NCI-H748 (cell line): Measurements from ENCODE around the gene SSBP2.
"Not testable (repeated sequence)": the region's sequence is repeated elsewhere in the genome, so short reads cannot be mapped to it uniquely, and the experiment has no call there.

Experiments used
- DNase-seq: peaks from one replicate; lab custom pipeline; 2025; ENCODE audit not compliant: unreplicated experiment; lab: John Stamatoyannopoulos, UW

Gene SSBP2

DNA sequence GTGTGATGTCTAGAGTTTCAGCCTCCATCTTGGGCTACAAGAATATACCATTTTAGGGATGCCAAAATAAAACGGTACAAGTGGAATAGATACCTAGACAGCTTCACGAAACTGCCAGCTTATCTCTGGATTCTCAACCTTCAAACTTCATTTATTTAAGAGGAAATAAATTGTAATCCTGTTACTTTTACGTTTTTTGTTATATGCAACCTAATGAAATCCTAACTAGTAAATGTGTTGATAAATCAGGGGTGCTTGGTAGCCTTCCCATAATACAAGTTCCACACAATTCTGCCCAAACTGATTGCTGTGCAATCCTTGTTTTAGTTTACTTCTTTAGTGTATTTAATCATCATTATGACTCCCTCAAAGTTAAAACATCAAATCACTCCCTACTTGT is 75.5 kb downstream of the SSBP2 start:
- no peak for DNase-seq

DNA sequence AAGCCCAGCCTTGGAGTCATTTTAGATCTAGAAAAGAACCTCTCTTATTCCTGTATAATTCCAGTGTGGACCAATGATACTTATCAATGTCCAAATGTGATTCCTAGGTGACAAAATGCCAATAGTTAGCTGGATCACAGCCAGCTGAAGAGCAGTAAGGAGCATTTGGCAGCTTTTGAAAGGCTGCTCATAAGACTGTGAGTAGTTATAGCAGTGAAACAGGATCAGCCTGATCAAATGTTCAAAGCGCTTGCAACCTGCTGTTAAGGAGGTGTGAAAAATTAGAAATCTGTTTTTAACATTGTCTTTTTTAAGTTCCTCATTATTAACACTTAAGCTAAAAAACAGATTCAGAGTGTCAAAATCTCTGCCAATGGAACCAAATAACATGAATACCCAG is 85.1 kb downstream of the SSBP2 start:
- DNase-seq, result no peak

DNA sequence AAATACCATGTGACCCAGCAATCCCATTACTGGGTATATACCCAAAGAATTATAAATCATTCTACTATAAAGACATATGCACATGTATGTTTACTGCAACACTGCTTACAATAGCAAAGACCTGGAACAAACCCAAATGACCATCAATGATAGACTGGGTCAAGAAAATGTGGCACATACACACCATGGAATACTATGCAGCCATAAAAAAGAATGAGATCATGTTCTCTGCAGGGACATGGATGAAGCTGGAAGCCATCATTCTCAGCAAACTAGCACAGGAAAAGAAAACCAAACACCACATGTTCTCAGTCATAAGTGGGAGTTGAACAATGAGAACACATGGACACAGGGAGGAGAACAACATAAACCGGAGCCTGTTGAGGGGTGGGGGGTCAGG is 90.3 kb downstream of the SSBP2 start:
- DNase-seq, result not testable (repeated sequence)

DNA sequence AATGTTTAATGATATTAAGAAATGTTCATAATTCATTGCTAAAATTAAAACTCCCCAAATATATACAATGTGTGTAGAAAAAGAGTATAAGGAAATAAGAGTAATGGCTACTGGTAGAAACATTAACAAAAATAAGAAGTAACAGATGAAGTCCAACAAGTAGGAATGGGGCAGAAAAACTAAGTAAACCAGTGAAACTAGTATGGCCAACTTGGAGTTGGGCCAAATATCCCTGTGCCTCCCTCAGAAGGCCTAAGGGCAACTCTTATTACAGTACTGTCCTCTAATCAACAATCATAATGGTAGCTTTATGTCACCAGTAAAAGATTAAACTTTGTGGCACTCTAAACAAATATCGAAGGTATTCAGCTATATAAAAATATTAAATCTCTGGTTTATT is 93.5 kb downstream of the SSBP2 start:
- DNase-seq, result peak; percentile 11

DNA sequence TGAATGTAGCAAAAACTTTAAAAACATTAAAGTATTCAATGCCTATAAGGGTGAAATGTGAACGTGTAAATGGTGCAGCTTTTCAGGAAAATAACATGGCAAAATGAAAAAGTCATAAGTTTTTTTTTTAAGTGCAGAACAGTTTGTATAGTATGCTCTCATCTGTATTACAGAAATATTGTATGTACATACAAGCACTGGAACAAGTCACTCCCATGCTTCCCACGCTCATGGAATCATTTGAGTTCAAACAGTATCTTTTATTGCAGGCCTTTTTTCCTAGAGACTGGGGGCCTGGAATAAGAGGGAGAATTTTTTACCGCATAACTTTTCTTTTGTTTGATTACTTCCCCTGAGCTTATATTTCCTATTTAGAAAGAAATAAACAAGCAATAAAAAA is 94.1 kb downstream of the SSBP2 start:
- DNase-seq, result no peak

DNA sequence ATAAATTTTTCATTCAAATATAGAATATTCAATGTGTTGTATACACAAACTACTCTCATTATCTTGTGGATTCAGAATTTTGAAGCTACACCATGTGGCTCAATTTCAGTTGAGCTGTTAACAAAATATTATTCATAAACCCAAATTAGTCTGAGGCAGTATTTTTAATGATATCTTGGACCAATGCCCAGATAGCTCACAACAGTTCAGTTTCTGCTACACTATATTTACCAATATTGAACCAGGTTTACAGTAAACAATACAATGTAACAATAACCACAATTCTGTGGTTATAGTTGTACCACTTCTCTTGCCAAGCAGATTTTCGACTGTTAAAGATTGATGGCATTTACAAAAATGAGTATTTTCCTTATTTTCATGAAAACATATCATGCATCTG is 99.9 kb downstream of the SSBP2 start:
- no peak for DNase-seq

DNA sequence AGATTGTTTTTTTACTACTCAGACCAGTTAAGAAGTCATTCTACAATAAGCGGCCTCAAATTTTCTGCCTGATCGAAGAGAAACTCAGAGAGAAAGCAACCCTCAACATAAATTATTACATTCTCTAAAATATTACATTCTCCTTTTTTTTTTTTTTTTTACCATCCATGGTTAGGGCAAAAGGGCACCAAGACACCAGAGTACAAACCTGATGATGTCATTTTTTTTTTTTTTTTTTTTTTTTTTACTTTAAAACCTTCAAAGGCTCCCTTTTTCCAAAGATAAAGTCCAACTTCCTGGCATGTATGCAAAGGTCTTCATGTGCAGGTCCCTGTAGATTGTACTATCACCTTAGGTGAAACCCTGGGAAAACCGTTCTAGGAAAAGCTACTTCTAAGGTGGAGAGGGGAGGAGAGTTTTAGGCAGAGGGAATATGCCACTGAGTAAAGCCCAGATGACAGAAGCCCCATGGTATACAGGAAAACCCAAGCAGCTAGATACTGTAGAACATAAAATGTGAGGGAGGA is 104.4 kb downstream of the SSBP2 start:
- no peak for DNase-seq

DNA sequence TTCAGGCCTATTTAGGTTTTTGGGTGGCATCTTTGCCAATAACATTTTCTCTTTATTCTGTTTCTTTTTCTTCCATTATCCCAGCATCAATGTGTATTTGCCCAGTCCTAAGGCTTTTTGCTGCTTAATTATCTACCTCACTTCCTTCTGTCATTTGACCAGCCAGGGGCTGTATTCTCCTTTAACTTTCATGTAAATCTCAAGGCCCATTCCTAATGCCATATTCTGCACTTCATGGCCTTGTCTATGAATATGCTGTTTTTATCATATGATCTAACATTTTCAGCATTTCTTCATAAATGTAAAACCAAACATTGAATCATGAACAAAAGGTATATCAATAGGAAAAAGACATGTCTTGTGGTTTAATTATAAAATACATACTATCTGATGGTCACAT is 108.7 kb downstream of the SSBP2 start:
- DNase-seq, result no peak

DNA sequence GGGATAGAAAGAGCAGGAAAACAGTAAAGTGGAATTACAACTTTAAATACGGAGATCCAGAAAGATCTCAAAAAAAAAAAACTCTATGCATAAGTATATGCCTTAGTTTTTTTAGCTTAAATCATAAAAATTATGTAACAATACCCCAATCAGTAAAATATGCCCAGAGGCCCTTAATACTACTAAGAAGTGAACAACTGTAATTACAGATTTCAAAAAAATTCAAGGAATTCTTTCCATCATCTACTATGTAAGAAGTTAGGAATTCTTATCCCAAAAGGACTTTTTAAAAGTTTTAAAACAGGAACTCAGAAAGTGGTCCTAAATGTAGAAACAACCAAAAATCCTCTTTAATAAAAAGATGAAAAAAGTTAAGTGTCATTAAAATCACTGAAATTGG is 111.3 kb downstream of the SSBP2 start:
- DNase-seq, result no peak

DNA sequence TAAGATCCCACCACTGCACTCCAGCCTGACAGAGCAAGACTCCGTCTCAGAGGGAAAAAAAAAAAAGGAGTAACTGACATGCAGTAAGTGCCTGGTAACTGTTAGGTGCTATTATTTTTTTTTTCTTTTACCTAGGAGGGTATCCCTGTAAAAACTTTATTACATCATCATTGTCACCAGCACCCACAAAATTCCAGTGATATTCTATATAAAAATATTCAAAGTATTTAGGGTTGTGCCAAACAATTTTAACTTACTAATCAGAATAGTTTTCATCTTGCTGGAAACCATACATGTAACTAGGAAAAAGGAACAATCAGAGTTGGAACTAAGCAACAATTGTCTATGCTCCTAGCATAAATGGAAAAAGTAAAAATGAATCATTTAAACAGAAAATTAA is 112.4 kb downstream of the SSBP2 start:
- no peak for DNase-seq

DNA sequence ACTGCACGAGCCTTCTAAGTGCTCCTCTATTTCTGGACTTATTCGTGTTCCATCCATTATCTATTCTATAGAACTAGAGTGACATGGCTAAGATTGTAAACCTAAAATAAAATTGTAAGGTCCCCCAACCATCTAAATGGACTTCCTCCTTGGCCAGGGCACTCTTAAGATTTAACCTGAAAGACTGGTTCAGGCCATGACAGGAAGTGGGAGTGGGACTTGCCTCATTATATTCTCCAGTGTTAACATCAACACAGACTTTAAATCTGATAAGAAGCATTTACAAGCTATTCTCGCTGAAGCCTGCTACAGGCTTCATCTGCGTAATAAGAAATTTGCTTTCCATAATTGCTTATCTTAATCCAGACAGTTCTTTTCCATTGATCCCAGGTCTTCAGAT is 117.0 kb downstream of the SSBP2 start:
- DNase-seq, result no peak

DNA sequence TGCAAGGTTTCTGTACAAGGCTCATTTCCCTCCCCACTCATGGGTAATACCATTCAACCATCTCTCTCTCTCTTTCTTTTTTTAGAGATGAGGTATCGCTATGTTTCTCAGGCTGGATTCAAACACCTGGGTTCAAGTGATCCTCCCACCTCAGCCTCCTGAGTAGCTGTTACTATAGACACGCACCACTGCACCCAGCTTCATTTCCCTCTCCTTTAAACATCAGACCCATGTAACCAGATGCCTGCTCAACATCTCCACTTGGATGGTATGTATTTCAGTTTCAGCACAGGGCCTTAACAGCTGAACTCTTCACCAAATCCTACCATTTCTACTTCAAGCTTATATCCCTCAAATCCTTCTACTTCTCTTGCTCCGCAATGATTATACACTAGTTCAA is 117.4 kb downstream of the SSBP2 start:
- DNase-seq, result no peak

DNA sequence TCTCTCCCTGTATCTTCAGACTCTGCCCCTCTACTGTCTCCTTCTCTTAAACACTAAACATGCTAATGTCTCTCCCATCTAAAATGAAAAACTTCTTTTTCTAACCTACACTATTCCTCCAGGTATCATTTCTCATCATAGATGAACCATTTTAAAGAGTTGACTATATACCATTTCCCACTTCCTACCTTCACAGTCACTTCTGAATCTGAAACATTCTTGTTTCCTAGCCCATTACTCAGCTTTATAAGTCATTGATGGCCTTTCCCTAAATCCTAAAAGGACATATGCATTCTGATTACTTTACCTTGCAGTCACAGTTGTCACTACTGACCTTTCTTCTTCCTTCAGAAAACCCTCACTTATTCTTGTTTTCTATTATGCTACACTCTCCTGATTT is 118.2 kb downstream of the SSBP2 start:
- no peak for DNase-seq

DNA sequence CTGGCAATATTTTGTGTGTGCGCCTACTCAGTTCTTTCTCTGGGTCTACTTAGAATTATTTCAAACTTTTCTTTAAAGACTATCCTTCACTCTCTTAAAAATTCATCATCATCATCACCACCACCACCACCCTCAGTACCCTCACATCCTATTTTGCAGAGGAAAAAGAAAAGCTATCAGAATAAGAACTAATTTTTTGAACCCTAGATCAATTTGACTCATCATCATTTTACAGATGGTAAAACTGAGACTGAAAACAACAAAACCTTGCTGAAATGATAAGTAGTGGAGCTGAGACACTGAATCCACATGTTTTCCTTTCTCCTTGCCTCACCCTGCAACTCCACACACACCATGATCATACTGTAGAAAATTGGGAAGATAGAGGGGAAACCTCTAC is 119.3 kb downstream of the SSBP2 start:
- DNase-seq, result no peak

DNA sequence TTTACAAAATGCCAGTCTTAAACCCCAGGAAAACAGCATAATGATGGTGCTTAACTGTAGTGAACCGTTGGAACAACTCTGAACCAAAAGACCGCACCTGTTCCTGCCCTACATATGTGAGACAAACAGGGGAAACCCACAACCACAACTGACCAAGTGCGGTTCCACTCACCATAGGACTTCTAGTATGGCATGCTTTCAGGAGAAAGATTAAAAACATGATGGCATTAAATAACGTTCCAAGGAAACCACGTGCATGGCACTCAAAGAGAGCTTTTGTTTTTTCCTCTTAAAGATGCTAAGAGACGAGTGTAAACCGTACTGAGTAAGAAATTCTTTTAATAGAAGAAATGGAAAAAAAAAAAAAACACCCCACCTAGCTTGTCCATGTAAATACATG is 119.8 kb downstream of the SSBP2 start:
- DNase-seq, result no peak

DNA sequence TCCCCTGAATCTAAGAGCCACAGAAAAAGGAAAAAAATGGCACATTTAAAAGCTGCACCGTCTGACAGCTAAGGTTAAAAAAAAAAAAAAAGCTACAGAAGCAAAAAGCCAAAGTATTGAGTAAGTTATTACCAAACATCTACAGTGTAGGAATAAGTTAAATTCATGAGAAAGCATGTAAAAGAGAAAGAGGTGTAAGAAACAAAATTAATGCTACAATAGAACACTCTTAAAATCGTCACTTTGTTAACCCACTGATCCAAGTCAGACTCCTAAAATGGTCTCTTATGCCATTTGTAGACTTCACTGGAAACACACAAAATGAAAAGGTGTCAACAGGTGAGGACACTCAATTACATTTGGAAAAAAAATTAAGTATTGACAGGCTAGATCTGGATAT is 120.2 kb downstream of the SSBP2 start:
- DNase-seq, result no peak

DNA sequence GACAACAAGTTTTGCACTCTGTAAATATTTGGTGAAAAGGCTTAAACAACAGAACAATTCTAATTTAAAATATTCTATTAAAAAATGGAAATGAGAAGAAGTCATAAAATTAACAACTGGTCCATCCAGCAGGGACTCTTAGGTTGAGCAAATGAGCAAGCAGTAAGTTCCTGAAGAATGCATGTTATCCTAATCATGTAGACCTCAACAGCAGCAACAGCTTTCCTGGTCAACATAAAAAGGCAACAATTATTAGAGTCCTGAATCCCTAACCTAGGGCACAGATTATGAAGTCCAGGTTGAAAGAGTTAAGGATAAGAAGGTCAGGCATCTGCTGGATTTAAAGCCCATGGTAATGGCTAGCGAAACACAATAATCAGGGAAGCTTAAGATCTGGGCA is 120.9 kb downstream of the SSBP2 start:
- DNase-seq, result no peak

DNA sequence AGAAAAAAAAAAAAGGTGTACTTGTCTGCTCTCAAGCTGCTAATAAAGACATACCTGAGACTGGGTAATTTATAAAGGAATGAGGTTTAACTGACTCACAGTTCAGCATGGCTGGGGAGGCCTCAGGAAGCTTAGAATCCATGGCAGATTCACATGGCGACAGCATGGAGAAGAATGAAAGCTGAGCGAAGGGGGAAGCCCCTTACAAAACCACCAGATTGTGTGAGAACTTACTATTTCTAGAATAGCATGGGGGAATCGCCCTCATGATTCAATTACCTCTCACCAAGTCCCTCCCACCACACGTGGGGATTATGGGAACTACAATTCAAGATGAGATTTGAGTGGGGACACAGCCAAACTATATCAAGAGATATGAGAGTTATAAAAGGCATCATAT is 122.8 kb downstream of the SSBP2 start:
- DNase-seq, result not testable (repeated sequence)

DNA sequence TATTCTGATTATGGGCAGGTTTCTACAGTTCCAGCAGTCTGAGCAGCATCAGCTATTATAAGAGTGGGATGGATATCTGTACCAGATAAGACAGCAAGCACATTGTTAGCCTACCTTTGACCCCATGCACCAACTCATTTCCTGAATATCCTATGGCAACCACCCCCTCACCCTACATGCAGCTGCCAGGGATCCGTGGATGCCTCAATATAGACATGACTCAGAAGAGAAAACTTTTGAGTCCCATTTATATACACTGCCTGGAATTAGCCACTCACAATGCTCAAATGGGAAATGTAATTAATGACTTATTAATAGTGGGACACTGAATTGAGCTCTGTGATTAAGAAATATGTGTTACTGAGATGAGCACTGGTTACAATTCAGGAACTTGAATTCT is 124.4 kb downstream of the SSBP2 start:
- no peak for DNase-seq

DNA sequence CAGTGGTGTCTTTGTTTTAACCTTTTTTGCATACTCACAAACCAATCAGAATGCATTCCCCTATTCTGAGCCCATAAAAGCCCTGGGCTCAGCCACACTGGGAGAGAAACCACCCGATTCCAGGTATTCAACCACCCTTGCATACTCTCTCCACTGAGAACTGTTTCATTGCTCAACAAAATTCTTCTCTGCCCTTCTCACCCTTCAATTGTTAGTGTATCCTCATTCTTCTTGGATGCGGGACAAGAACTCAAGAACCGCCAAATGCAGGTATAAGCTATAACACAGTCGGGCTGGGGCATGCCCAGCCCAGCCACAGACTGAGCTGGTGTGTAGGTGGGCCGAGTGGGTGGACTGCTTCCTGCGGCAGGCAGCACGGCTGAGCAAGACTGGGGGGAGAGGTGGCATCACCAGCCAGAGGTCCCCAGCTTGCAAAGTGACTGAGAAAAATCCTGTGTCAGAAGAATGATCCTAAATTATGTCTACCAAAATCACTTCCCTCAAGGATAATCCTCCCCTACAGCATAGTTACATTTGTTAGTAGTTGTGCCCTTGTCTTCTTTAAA is 141.0 kb downstream of the SSBP2 start:
- no peak for DNase-seq

DNA sequence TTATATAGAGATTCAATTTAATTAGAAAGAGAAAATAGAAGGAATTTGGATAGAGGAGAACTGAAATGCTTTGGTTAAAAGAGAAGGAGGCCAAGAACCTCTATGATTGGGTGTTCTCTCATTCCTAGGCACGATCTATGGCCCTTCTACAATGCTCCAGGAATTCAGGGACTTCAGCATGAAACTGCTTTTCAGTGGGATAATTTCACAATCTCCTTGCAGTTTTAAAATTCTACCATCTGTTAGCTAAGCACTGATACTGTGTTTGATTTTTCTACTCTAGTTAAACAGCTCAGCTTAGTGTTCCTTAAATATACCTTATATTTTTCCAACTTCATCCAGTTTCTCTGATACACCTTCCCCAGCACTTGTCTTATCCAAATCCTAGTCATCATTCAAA is 141.9 kb downstream of the SSBP2 start:
- no peak for DNase-seq

DNA sequence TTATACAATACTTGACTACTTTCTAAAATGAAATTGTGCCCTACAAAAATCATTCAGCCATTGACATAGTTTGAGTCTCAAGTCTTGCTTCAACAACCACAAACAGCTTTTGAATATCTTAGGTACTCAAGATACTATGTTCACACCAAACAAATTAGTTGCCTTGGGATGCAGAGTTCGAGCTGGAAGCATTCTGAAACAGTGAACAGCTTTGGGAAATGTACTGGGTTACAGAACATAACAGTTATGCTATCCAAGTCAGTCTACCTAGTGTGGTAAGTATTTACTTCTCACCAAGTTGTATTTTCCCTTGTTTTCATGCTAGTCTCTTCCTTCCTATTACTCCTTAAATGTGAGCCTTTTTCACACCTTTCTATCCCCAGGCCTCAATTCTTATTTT is 143.2 kb downstream of the SSBP2 start:
- no peak for DNase-seq

DNA sequence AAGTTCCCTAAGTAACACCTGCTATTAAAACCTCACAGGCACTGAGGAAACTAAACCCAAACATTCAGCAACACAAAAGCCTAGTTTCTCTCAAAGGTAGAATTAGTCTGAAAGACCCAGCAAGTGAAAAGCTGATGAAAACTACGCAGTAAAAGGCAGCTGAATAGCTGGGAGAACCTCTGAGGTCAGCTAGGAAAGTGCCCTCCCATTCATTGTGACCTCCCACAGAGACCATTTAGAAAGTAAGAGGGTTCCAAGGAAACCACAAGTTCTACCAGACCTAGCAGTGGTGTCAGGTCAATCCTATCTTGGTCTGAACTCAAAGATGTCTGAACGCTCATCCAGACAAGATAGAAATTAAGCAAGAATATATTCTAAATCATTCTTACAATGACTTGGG is 144.7 kb downstream of the SSBP2 start:
- no peak for DNase-seq

DNA sequence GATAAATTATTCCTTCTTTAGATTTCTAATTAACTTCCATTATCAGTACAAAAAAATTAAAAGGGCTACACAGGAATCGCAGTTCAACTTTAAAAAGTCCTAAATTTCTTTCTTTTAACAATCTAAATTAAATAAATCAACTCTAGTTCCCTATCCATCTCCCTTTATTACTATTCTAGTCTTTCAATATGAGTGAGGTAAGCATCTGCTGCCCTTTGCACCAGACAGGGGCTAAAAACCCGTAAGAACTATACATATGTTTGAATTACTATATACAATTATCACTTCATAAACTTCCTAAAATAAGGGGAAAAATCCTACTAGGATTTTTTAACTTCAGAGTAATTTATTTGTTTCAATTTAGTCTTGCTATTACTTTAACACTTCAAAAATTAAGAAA is 145.6 kb downstream of the SSBP2 start:
- DNase-seq, result no peak
